Measurements from ENCODE around the gene OSBPL3. TPM values are rescaled to one million over a fixed set of nuclear protein-coding genes. Genes with fewer than 3 reads are reported as not detected.

OSBPL3 gene
- total RNA-seq, 1 donor from 2014 or later, result 37.5 TPM

- Mint-ChIP-seq H3K27me3 (ENCODE audit: unreplicated experiment) (peaks cover 4% of the 10 kb centered on the region), H3K4me1 (ENCODE audit: low read depth, unreplicated experiment) (peaks cover 50% of the 10 kb centered on the region), H3K9me3 (ENCODE audit: unreplicated experiment) (peaks cover 7% of the 10 kb centered on the region), H3K27ac (ENCODE audit: unreplicated experiment) (no peak overlapping the region), H3K36me3 (ENCODE audit: unreplicated experiment) (no peaks in the 10 kb centered on the region), H3K4me3 (ENCODE audit: unreplicated experiment) (peak overlapping the region; percentile 11)
- no peak for DNase-seq
- TF ChIP-seq CTCF (IDR thresholded peaks at IDR 0.05; ENCODE audit: partially characterized antibody, unreplicated experiment), result no peak
These were observed 4.2 kb downstream of the OSBPL3 start for GRCh38 chr7:24975644-24976260.

GRCh38 chr7:24975172-24975571 is 4.8 kb downstream of the OSBPL3 start:
- peaks cover 7% of the 10 kb centered on the region for H3K9me3 Mint-ChIP-seq (ENCODE audit: unreplicated experiment)
- no peak overlapping the region for H3K4me3 Mint-ChIP-seq (ENCODE audit: unreplicated experiment)
- no peak overlapping the region for H3K27ac Mint-ChIP-seq (ENCODE audit: unreplicated experiment)
- DNase-seq, result no peak
- H3K4me1 Mint-ChIP-seq (ENCODE audit: low read depth, unreplicated experiment), result peaks cover 52% of the 10 kb centered on the region
- TF ChIP-seq CTCF (IDR thresholded peaks at IDR 0.05; ENCODE audit: partially characterized antibody, unreplicated experiment), result no peak
- no peaks in the 10 kb centered on the region for H3K27me3 Mint-ChIP-seq (ENCODE audit: unreplicated experiment)
- H3K36me3 Mint-ChIP-seq (ENCODE audit: unreplicated experiment), result no peaks in the 10 kb centered on the region

- H3K36me3 Mint-ChIP-seq (ENCODE audit: unreplicated experiment), result no peaks in the 10 kb centered on the region
- peak overlapping the region; percentile 68 for H3K27ac Mint-ChIP-seq (ENCODE audit: unreplicated experiment)
- H3K9me3 Mint-ChIP-seq (ENCODE audit: unreplicated experiment), result peaks cover 7% of the 10 kb centered on the region
- no peak for DNase-seq
- peaks cover 56% of the 10 kb centered on the region for H3K4me1 Mint-ChIP-seq (ENCODE audit: low read depth, unreplicated experiment)
- no peak for TF ChIP-seq CTCF (IDR thresholded peaks at IDR 0.05; ENCODE audit: partially characterized antibody, unreplicated experiment)
- H3K27me3 Mint-ChIP-seq (ENCODE audit: unreplicated experiment), result no peaks in the 10 kb centered on the region
- peak overlapping the region; percentile 4 for H3K4me3 Mint-ChIP-seq (ENCODE audit: unreplicated experiment)
These were observed 5.7 kb downstream of the OSBPL3 start for GRCh38 chr7:24974026-24974832.

- H3K36me3 Mint-ChIP-seq (ENCODE audit: unreplicated experiment), result no peaks in the 10 kb centered on the region
- peak overlapping the region; percentile 35 for H3K4me3 Mint-ChIP-seq (ENCODE audit: unreplicated experiment)
- H3K27ac Mint-ChIP-seq (ENCODE audit: unreplicated experiment), result peak overlapping the region; percentile 67
- no peak for DNase-seq
- H3K4me1 Mint-ChIP-seq (ENCODE audit: low read depth, unreplicated experiment), result peaks cover 51% of the 10 kb centered on the region
- H3K9me3 Mint-ChIP-seq (ENCODE audit: unreplicated experiment), result peaks cover 7% of the 10 kb centered on the region
- no peak for TF ChIP-seq CTCF (IDR thresholded peaks at IDR 0.05; ENCODE audit: partially characterized antibody, unreplicated experiment)
- no peaks in the 10 kb centered on the region for H3K27me3 Mint-ChIP-seq (ENCODE audit: unreplicated experiment)
These were observed 7.0 kb downstream of the OSBPL3 start for GRCh38 chr7:24972991-24973390.

GRCh38 chr7:24972166-24972477 is 7.9 kb downstream of the OSBPL3 start:
- TF ChIP-seq CTCF (IDR thresholded peaks at IDR 0.05; ENCODE audit: partially characterized antibody, unreplicated experiment), result no peak
- Mint-ChIP-seq H3K4me3 (ENCODE audit: unreplicated experiment) (peak overlapping the region; percentile 47), H3K27me3 (ENCODE audit: unreplicated experiment) (no peaks in the 10 kb centered on the region), H3K4me1 (ENCODE audit: low read depth, unreplicated experiment) (peaks cover 56% of the 10 kb centered on the region), H3K36me3 (ENCODE audit: unreplicated experiment) (no peaks in the 10 kb centered on the region), H3K9me3 (ENCODE audit: unreplicated experiment) (peaks cover 7% of the 10 kb centered on the region), H3K27ac (ENCODE audit: unreplicated experiment) (peak overlapping the region; percentile 97)
- DNase-seq, result no peak
